ENCODE data around the gene APOBEC3A. TPM values are rescaled to one million over a fixed set of nuclear protein-coding genes. Genes with fewer than 3 reads are reported as not detected.

Gene APOBEC3A
- total and polyA plus RNA-seq, 2 of the 4 experiments (the other 2 are of a cell fraction), result not detected

GRCh38 chr22:38954414-38955043 is 2.9 kb upstream of the APOBEC3A start:
- no peaks in the 10 kb centered on the region for H3K4me1 ChIP-seq (ENCODE audit: control insufficient read depth, insufficient read depth, low read length)
- no peak overlapping the region for H2BK5ac ChIP-seq (ENCODE audit: low read depth, low read length, poor library complexity, severe bottlenecking)
- H3K14ac ChIP-seq (replicated peaks; ENCODE audit: low read depth, low read length), result no peak overlapping the region
- H4K91ac ChIP-seq (ENCODE audit: insufficient read depth, low read depth, low read length), result no peak overlapping the region
- no peak overlapping the region for H3K4me2 ChIP-seq (ENCODE audit: low read depth, low read length)
- no peak for DNase-seq
- in situ Hi-C loops (cut with MboI; ENCODE audit: low sequenced_read_pairs), result no loop called here
- H2AK5ac ChIP-seq (ENCODE audit: low read depth, low read length), result no peak overlapping the region
- no peak overlapping the region for H2BK15ac ChIP-seq (ENCODE audit: low read depth, low read length)
- TF ChIP-seq FOS (IDR thresholded peaks at IDR 0.05; ENCODE audit: low read depth, low read length) (no peak), POLR2A (IDR thresholded peaks at IDR 0.05; ENCODE audit: low read depth, low read length) (no peak), RFX5 (IDR thresholded peaks at IDR 0.05; ENCODE audit: low read depth, low read length) (no peak), CHD1 (IDR thresholded peaks at IDR 0.05; ENCODE audit: low read depth, low read length) (no peak), NFE2L2 (IDR thresholded peaks at IDR 0.05; ENCODE audit: low read depth, low read length) (no peak), BHLHE40 (IDR thresholded peaks at IDR 0.05; ENCODE audit: low read depth, low read length) (no peak), RCOR1 (IDR thresholded peaks at IDR 0.05; ENCODE audit: insufficient replicate concordance, low read length) (no peak), SMC3 (IDR thresholded peaks at IDR 0.05; ENCODE audit: low read depth, low read length) (no peak), RAD21 (IDR thresholded peaks at IDR 0.05; ENCODE audit: low read length) (no peak), MAFK (IDR thresholded peaks at IDR 0.05; ENCODE audit: low read depth, low read length) (no peak), MXI1 (IDR thresholded peaks at IDR 0.05; ENCODE audit: borderline replicate concordance, low read depth, low read length) (no peak), CEBPB (IDR thresholded peaks at IDR 0.05; ENCODE audit: low read depth, low read length) (no peak), MAZ (IDR thresholded peaks at IDR 0.05; ENCODE audit: borderline replicate concordance, low read depth, low read length) (no peak)
- TF ChIP-seq, protein P1, sequence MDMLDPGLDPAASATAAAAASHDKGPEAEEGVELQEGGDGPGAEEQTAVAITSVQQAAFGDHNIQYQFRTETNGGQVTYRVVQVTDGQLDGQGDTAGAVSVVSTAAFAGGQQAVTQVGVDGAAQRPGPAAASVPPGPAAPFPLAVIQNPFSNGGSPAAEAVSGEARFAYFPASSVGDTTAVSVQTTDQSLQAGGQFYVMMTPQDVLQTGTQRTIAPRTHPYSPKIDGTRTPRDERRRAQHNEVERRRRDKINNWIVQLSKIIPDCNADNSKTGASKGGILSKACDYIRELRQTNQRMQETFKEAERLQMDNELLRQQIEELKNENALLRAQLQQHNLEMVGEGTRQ (IDR thresholded peaks at IDR 0.05; ENCODE audit: low read depth, low read length), result no peak
- 88% methylated on average over 3 of the region's 13 CpGs; no CpG with 5 or more reads in 1 of the 2 experiments for WGBS, 2 experiments (ENCODE audit: extremely low coverage in 2 of 2, insufficient read length in 1 of 2)
- dilution Hi-C loops (cut with HindIII; ENCODE audit: low sequenced_read_pairs, unreplicated experiment), result no loop called here
- H3K56ac ChIP-seq (ENCODE audit: extremely low read depth, insufficient read depth, low read length), result no peak overlapping the region
- H2BK20ac ChIP-seq (ENCODE audit: low read depth, low read length), result no peak overlapping the region
- no peak overlapping the region for H4K8ac ChIP-seq (ENCODE audit: low read depth in 2 of 2, low read length in 2 of 2)
- H2BK120ac ChIP-seq (ENCODE audit: low read depth, low read length), result no peak overlapping the region
- H3K27ac ChIP-seq (ENCODE audit: insufficient read depth, low read length), result no peak overlapping the region
- intact Hi-C loops (cut with micrococcal nuclease), result no loop called here
- H3K9ac ChIP-seq (ENCODE audit: low read depth, low read length), result no peak overlapping the region
- peaks cover 76% of the 10 kb centered on the region for H3K27me3 ChIP-seq (ENCODE audit: control insufficient read depth, insufficient read depth, low read length)
- ChIA-PET POLR2A (ENCODE audit: unreplicated experiment) (no interaction called here), CTCF (no interaction called here)
- no peaks in the 10 kb centered on the region; the same call in 1 of the 2 replicates for H4K20me1 ChIP-seq (ENCODE audit: insufficient read depth, low read length)
- ATAC-seq (ENCODE audit: low read depth), result no peak
- H2AFZ ChIP-seq (replicated peaks; ENCODE audit: low read length, poor library complexity), result no peak overlapping the region
- no peaks in the 10 kb centered on the region for H3K79me1 ChIP-seq (ENCODE audit: low read depth in 1 of 2, low read length in 2 of 2)
- H4K5ac ChIP-seq (ENCODE audit: low read depth, low read length), result no peak overlapping the region
- no peaks in the 10 kb centered on the region for H3K9me3 ChIP-seq (ENCODE audit: control insufficient read depth, insufficient read depth, low read length)
- no peak overlapping the region for H3K4me3 ChIP-seq (ENCODE audit: insufficient read depth, low read depth, low read length)
- no TSS peak for BruUV-seq (replicated peaks)
- no peak overlapping the region for H2AK9ac ChIP-seq (replicated peaks; ENCODE audit: low read depth, low read length, poor library complexity)
- no peak overlapping the region for H3K18ac ChIP-seq (ENCODE audit: low read depth, low read length)
- H3K9me1 ChIP-seq (ENCODE audit: insufficient read depth, low read length), result no peaks in the 10 kb centered on the region
- H3K23ac ChIP-seq (ENCODE audit: low read depth, low read length), result no peak overlapping the region
- H3K36me3 ChIP-seq (ENCODE audit: control insufficient read depth, insufficient read depth, low read length), result no peaks in the 10 kb centered on the region
- no peak overlapping the region for H3K4ac ChIP-seq (ENCODE audit: low read depth, low read length)
